Loucy (cell line): ENCODE measurements around the gene AKR1B15.

Experiments
- CTCF ChIP-seq: fragments of 200-600 bp; sonication (generic); conservative IDR thresholded peaks from 2 replicates; pipeline ENCODE4 v1.5.1; 2014; ENCODE audit warnings: mild to moderate bottlenecking, antibody characterized with exemption, low read length
- EZH2phosphoT487 ChIP-seq: fragments of 200-600 bp; IDR thresholded peaks from 2 replicates; pipeline ENCODE4 v1.6.1; 2018; ENCODE audit warnings: antibody characterized with exemption, mild to moderate bottlenecking, moderate library complexity, borderline replicate concordance

- TF ChIP-seq CTCF, result no peak
- TF ChIP-seq EZH2phosphoT487, result no peak
Observed at GRCh38 chr7:134512271-134512670, 36.6 kb upstream of the AKR1B15 start.
